Amniotic stem cell (primary cell): ENCODE data around the gene RAB3C.
"Not testable (repeated sequence)": the region's sequence is repeated elsewhere in the genome, so short reads cannot be mapped to it uniquely, and the experiment has no call there.

Source experiments
- DNase-seq: peaks from one replicate; lab custom pipeline; 2025; lab: John Stamatoyannopoulos, UW

RAB3C gene

DNA sequence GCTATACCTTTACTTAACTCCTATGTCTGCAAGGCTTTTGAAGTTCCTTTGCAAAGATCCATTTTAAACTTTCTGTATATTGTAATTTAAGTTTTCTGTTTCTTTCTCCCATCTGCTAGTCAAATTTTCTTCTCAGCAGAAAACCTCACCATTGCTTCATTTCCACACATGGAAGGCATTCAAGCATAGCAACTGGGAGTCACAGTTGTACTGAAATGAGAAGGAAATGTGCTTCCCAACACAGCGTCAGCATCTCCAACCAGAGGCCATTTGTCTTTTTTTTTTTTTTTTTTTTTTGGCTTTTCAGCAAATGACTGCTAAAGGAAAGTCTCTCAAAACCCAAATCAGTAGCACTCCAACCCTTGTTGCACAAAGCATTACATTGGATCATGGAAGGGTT is 92.5 kb downstream of the RAB3C start:
- no peak for DNase-seq

DNA sequence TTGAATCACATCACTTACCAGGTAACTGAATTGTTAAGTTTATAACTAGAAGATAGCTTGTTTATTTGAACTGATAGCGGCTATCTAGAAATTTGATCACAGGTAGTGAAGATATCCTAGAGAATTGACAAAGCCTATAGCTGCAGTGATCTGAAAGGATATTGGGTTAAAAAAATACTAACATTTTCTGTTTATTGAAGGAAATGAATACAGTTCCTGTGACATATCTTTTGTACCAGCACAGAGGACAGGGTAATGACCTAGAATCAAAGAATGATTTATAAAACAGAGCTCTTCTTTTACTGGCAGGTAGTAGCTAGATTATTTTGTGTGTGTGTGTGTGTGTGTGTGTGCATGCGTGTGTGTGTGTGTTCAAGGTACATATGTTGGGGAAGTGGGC is 94.8 kb downstream of the RAB3C start:
- DNase-seq = no peak

DNA sequence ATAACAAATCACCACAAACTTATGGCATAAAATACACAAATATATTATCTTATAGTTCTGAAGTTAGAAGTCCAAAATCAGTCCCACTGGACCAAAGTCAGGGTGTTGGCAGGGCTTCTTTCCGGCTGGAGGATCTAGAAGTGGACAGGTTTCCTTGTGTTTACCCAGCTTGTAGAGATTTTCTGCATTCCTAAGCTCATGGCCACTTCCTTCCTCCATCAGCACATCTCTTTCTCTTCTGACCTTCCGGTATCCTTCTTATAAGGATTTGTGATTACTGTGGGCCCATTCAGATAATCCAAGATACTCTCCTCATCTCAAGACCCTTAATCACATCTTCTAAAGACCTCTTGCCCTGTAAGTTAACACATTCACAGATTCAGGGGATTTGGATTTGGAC is 97.6 kb downstream of the RAB3C start:
- no peak for DNase-seq

DNA sequence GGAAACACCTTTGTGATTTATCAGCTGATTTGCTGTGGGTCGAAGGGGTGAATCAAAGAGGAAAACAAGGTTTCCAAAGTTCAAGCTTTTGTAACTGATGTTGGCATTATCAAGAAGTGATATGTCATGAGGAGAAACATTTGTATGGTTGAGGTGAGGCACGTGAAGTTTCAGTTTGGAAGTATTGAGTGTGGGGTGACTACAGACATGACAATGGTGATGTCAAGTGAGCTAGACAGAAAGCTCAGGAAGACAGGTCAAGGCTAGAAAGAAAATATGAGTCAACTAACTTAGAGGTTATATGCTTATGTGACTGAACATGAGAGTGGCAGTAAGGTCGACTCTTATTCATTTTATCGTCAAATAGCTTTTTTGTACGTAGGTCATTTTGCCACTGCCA is 99.1 kb downstream of the RAB3C start:
- DNase-seq = no peak

DNA sequence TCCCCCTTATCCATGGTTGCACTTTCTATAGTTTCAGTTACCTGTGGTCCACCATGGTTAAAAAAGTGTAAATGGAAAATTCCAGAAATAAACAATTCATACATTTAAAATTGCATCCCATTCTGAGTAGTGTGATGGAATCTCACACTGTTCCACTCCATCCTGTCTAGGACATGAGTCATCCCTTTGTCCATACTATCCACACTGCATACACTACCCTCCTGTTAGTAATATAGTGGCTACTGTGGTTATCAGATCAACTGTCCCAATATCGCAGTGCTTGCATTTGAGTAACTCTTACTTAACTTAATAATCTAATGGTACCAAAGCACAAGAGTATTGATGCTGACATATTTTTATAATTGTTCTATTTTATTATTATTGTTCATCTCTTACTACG is 100.7 kb downstream of the RAB3C start:
- no peak for DNase-seq

DNA sequence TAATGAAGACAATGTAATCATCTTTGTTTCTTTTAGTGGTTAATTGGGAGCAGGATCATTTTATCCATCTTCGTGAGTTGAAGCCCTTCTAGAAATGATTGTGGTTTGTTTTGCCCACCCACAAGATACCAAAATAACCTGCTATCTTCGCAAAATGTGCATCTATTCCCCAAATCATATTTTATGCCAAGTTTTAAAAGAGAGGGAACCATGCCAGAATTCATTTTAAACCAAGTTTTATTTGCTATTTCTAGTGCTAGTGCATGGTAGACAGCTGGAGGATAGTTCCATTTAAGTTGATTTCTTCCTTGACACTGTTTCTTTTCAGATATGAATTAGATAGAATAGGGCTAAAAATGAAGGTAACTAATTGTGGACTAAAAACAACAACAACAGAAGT is 104.2 kb downstream of the RAB3C start:
- no peak for DNase-seq

DNA sequence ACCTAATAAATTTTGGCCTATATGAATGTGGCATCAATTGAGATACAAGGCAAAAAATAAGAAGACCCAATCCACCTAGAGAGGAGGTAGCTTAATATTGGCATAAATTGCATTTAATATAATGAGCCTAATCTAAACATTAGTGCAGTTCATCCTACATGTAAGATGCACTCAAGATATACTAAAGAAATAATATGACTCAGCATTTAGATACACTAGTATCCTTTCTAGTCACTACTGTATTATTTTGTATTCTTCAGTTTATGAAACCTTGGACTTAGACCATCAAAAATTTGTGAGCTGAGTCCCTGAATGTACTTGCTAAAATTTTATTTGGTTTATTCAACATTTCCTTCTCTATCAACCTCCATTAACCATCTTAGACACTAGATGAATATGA is 104.7 kb downstream of the RAB3C start:
- no peak for DNase-seq

DNA sequence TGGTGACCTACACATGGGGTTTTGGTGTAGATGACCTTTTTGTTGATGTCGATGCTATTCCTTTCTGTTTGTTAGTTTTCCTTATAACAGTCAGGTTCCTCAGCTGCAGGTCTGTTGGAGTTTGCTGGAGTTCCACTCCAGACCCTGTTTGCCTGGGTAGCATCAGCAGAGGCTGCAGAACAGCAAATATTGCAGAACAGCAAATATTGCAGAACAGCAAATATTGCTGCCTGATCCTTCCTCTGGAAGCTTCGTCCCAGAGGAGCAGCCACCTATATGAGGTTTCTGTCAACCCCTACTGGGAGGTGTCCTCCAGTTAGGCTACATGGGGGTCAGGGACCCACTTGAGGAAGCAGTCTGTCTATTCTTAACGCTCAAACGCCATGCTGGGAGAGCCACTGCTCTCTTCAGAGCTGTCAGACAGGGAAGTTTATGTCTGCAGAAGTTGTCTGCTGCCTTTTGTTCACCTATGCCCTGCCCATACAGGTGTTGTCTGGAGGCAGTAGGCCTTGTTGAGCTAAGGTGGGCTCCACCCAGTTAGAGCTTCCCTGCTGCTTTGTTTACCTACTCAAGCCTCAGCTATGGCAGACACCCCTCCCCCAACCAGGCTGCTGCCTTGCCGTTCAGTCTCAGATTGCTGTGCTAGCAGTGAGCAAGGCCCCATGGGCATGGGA is 116.3 kb downstream of the RAB3C start:
- DNase-seq = not testable (repeated sequence)

DNA sequence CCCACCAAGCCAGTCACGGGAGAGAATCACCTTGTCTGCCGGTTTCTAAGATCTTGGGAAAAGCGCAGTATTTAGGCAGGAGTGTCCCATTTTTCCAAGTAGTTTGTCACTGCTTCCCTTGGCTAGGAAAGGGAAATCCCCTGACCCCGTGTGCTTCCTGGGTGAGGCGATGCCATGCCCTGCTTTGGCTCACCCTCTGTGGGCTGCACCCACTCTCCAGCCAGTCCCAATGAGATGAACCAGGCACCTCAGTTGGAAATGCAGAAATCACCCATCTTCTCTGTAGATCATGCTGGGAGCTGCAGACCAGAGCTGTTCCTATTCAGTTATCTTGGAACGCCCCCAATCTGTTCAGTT is 116.9 kb downstream of the RAB3C start:
- DNase-seq = no peak

DNA sequence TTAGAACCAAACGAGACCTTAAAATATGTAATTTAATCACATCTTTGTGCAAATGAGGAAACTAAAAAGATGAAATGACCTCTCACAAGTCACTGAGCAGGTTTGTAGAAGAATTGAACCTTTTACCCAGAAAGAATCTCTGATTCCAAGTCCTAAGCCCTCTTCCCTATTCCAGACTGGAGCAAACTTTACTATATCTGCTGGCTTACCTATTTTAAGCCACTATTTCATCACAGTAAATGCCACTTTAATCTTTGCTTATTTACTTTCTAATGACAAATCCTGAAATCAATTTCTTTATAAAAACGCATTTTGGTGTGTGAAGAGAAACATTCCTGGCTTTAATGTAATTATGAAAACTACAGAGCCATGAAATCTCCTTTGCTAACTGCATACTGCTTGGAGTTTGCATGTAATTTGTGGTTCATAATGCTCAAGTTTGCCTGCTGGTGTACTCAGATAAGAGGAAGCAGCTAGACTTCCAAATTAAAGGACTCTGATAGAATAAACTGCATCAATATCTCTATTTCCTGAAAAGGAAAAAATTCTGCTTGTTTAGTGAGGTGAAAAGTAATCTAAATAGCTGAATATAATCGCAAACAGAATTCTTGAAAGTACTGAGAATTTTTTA is 121.2 kb downstream of the RAB3C start:
- DNase-seq = no peak

DNA sequence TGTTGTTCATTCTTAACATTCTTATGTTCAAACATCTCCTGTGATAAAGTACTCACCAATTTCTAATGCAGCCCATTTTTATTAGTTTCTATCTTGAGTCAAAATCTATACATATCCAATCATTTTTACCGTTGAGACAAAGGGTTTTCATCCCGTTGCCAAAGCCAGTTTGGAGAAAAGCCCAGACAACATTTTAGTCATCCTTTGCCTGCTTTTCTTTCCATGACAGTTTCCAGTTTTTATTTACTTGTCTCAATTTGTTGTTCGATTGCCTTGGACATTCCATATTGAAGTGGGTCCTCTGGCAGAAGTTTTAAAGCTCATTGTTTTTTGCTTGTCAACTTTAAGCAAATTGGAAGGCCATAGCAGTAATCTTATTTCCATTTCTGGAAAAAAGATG is 123.9 kb downstream of the RAB3C start:
- DNase-seq = no peak

DNA sequence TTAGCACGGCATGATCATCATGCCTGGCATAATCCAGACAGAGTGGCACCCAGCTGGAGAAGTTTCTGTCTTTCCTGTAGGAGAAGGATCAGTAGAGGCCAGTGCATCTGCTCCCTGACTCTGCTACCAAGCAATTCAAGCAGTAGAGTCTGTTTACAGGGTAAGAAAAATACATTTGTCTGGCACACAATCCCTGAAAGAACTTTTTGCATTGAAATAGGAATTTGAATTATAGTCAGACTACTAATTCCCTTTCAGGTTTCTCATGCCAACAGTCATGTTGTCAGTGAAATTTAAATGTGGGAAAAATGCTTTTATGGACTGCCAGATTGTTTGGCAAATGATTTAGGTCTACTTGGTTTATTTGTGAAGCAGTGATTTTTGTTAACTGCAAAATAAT is 125.6 kb downstream of the RAB3C start:
- DNase-seq = no peak

DNA sequence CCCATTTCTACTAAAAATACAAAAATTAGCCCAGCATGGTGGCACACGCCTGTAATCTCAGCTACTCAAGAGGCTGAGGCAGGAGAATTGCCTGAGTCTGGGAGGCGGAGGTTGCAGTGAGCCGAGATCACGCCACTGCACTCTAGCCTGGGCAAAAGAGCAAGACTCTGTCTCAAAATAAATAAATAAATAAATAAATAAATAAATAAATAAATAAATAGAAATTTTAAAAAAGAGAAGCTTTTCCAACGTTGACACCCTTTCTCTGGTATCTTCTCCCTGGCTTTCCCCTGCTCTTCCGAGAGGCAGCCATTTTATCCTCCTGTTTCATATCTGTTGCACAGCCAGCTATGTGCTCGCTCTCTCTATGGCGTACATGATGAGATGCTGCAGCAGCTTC is 127.5 kb downstream of the RAB3C start:
- not testable (repeated sequence) for DNase-seq

DNA sequence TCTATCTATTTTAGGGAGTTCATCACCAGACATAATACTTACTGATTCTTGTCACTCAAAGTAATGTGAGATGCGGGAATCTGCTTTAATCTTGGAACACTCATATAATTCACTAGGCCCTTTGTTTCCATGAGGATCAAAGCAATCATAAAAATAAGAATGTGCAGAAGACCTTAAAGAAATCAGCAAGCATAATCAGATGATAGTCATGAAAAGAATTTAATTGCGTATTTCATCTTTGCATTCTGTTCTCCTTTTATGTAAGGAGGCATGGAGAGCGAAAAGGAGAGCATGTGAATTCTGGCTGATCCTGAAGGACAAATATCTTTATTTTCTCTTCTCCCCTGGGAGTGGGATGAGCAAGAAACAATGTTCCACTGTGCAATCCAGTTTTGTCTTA is 128.0 kb downstream of the RAB3C start:
- no peak for DNase-seq

DNA sequence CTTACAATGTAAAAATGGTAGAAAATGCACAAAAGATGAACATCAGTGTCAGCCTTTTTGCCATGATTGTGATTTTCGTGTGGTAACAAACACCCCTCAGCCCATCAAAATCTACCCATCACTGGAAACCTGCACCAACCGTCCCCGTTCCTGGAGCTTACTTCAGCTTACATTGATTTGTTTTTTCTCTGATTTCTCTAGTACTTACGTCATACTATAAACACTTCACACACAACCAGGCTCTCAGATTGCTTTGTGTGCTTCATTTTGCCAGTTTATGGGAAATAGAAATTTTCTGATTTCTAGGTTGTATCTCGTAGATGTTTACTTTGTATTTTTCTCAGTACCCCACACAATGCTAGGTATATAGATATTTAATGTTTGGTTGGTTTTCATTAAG is 129.1 kb downstream of the RAB3C start:
- no peak for DNase-seq

DNA sequence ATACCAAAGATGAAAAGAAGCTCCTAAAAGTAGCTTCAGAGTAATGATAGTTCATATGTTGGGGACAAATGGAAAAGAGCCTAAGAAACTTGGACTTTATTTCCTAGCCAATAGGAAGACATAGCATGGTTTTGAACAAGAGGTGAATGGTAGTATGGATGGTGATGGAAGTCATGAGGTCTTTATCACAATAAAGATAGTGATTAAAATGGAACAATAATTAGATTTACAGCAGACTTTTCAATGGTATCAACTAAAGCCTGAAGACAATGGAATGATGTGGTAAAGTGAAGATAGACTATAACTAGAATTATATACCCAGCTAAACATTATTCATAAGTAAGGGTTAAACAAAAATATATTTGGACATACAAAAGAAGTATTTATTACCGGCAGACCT is 131.2 kb downstream of the RAB3C start:
- no peak for DNase-seq

DNA sequence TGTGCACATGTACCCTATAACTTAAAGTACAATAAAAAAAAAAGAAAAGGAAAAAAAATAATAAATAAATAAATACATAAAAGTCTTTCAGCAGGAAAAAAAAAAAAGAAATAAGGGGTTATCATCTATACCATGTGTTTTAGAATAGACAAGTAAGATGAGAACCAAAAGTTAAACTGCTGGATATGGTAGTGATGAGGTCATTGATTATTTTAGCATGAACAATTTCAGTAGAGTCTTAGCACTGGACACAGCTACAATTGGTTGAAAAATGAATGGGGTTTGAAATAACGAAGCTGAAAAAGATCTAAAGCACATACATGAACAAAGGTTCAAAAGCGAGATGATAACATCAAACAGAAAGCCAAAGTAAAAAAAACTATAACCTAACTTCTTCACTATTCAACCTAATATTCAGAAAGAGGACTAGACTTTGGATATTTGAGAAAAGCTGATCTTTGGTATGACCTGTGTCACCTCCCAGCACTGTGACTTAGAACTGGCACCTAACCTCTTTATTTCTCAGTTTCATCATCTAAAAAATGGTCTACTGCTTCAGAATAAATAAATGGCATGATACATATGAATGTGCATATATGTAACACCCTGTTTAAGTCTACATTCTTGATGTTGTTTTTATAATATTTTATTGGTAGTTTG is 133.3 kb downstream of the RAB3C start:
- DNase-seq = no peak

DNA sequence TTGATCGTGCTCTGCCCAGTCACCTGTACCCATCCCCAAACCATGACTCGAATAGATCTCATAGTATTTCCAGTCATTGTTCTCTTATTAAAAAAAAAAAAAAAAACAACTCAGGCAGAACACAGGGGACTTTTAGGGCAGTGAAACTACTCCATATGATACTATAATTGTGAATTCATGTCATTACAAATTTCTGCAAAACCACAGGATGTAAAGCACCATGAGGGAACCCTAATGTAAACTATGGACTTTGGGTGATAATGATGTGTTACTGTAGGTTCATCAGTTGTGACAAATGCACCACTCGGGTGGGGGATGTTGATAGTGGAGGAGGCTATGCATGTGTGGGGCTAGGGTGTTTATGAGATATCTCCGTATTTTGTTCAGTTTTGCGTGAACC is 133.8 kb downstream of the RAB3C start:
- DNase-seq = no peak

DNA sequence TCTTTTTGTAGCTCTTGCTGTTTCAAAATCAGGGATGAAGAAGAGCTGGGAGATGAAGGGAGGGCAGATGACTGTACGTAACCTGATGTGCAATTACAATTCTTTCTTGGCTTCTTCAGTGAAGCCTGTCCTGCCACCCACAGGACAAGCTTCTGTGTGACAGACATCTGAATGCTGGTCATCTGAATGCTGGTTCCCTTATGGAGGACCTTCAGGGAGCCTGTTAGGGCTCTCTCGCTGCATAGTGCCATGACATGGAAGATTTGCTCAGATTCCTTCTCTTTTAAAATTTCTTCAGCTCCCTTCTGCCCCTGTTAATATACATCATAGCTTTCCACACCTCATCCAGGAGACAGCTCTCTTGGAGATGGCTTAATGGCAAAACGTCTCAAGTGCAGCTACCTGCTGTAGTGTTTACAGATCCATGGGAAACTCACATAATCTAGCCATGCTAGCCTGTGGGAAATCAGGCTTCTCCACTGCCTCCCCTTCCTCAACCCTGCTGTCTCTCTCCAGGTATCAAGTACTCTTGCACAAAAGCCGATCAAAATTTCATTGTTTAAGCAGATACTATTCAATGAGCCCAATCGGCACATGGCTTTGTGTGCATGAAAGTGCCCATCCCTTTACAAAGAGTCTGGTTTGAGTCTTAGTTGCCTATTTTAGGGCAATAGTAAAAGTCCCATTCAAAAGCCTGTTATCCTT is 134.6 kb downstream of the RAB3C start:
- DNase-seq = no peak

DNA sequence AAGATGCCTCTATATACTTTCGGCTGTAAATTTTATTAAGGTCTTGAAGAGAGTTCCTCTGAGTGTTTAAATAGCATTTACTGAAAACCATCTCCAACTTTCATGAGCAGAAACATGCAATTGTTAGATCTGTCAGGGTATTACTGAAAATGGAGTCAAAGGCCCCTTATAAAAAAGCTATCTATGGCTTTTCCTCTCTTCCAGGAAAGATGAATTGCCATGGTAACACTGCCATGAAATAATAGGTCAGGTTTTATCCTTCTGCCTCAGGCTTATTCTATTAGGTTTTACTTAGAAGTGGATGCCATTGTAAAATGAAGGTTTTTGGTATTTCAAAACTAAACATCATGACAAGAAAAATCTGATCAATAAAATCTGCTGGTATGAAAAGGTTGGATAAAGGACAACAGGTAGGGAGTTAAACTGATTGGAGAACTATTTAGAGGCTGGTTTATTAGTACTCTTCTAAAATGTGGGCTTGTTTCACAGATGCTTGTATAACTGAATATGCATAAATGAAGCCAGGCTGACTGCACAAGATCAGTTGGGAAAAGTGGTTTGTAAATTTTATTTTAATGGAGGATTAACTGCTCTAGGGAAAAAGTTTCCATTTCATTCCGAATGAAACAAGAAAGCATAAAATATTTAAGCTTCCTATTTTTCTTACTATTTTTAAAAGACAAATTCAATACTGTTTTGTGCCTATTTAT is 135.5 kb downstream of the RAB3C start:
- DNase-seq = no peak

DNA sequence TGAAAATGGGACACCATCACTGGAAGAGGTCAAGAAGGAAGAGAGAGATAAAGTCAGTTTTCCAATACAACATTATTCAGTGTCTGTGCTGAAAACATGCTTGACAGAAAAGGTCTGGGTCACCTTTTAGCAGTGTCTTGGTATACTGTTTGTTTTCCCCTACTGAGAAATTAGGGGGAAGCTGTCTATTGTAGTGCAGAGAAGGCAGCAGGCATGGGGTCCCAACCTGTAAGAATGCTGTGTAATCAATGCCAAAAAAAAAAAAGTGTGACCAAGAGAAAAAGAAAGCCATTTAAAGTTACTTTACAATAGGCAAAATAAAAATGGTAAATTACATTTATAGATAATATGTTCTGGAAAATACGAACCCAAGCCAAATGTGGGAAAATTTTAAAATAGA is 139.3 kb downstream of the RAB3C start:
- DNase-seq = no peak

DNA sequence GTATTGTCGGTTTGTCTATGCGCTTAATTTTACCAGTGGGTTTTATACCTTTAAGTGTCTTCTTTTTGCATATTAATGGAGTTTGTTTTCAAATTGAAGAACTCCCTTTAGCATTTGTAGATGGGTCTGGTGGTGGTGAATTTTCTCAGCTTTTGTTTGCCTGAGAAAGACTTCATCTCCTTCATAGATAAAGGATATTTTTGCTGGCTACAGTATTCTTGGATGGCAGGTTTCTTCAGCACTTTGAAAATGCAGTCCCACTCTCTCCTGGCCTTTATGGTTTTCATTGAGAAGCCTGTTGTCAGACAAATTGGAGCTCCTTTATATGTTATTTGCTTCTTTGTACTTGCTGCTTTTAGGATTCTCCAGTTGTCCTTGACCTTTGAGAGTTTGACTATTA is 142.1 kb downstream of the RAB3C start:
- no peak for DNase-seq

DNA sequence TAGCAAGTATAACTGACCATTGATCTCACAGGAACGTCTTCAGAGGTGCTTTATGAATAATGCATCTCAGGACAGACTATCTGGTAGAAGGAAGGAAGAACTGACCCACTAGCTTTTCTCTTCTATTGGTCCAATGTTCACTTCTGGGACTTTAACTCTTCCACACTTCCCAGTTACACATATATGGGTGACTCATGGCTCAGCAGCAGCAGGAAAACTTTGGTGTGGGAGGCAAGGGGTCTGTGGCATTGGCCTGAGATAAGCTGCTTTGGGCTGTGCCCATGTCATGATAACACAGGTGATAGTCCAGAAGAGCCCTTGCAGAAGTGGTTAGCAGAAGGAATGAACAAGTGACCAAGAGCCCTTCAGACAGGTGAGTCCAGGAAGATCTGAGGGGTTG is 148.8 kb downstream of the RAB3C start:
- DNase-seq = no peak
